Type B pancreatic cell (in vitro differentiated cells): Measurements from ENCODE around the gene GET3. TPM values are rescaled to one million over a fixed set of nuclear protein-coding genes. Genes with fewer than 3 reads are reported as not detected.
A peak's percentile ranks its signal among the peaks of the same experiment; 100 is the strongest.

ENCODE experiments used
- DNase-seq: peaks from one replicate; pipeline ENCODE4 v3.0.0; 2021; ENCODE audit warnings: mixed read lengths; ENCODE audit not compliant: unreplicated experiment; ENCODE audit errors: extremely low spot score
- H3K27ac Mint-ChIP-seq: 2 replicates; pipeline ENCODE4 v1.8.0; 2021; ENCODE audit warnings: mild to moderate bottlenecking, mixed read lengths
- H3K27me3 Mint-ChIP-seq: 2 replicates; pipeline ENCODE4 v1.8.0; 2021; ENCODE audit warnings: mixed read lengths
- H3K36me3 Mint-ChIP-seq: 2 replicates; pipeline ENCODE4 v1.8.0; 2021; ENCODE audit warnings: mixed read lengths
- H3K4me1 Mint-ChIP-seq: one replicate; pipeline ENCODE4 v1.8.0; 2021; ENCODE audit warnings: mixed read lengths; ENCODE audit not compliant: unreplicated experiment
- H3K4me3 Mint-ChIP-seq: 2 replicates; pipeline ENCODE4 v1.8.0; 2021; ENCODE audit warnings: mild to moderate bottlenecking, mixed read lengths
- H3K9me3 Mint-ChIP-seq: 2 replicates; pipeline ENCODE4 v1.8.0; 2021; ENCODE audit warnings: mixed read lengths
- CTCF ChIP-seq: fragments of 200-600 bp; sonication (generic); conservative IDR thresholded peaks from 2 replicates; pipeline ENCODE4 v1.5.0; 2021; ENCODE audit warnings: antibody characterized with exemption, mild to moderate bottlenecking
- total RNA-seq: library from RNA; stranded (reverse); gene quantifications from 2 replicates; pipeline ENCODE4 v1.2.1, GENCODE V29; 2021; ENCODE audit warnings: low replicate concordance

Gene GET3
- total RNA-seq, 1 donor from 2014 or later: 59.6 TPM

- TF ChIP-seq CTCF: peak; percentile 40
- H3K4me3 Mint-ChIP-seq: peak overlapping the region; percentile 98
- H3K9me3 Mint-ChIP-seq: peaks cover 3% of the 10 kb centered on the region
- peaks cover 22% of the 10 kb centered on the region for H3K36me3 Mint-ChIP-seq
- H3K27ac Mint-ChIP-seq: peak overlapping the region; percentile 94
- no peaks in the 10 kb centered on the region for H3K27me3 Mint-ChIP-seq
- peaks cover 26% of the 10 kb centered on the region for H3K4me1 Mint-ChIP-seq
- no peak for DNase-seq
Measured at GRCh38 chr19:12733369-12734214, 3.7 kb upstream of the GET3 start.

- peaks cover 20% of the 10 kb centered on the region for H3K36me3 Mint-ChIP-seq
- H3K4me3 Mint-ChIP-seq: peak overlapping the region; percentile 100
- H3K27ac Mint-ChIP-seq: peak overlapping the region; percentile 98
- peaks cover 3% of the 10 kb centered on the region for H3K9me3 Mint-ChIP-seq
- peaks cover 27% of the 10 kb centered on the region for H3K4me1 Mint-ChIP-seq
- TF ChIP-seq CTCF: no peak
- H3K27me3 Mint-ChIP-seq: no peaks in the 10 kb centered on the region
- DNase-seq: no peak
Measured at GRCh38 chr19:12737835-12738351, 596 bp downstream of the GET3 start.

- Mint-ChIP-seq H3K27ac (no peak overlapping the region), H3K36me3 (peaks cover 26% of the 10 kb centered on the region), H3K27me3 (peaks cover 15% of the 10 kb centered on the region), H3K4me3 (no peak overlapping the region), H3K4me1 (no peaks in the 10 kb centered on the region), H3K9me3 (no peaks in the 10 kb centered on the region)
- no peak for DNase-seq
- TF ChIP-seq CTCF: no peak
Measured at GRCh38 chr19:12745166-12745897, 8.0 kb downstream of the GET3 start.

GRCh38 chr19:12748489-12748888 lies 11.2 kb downstream of the GET3 start:
- peaks cover 20% of the 10 kb centered on the region for H3K36me3 Mint-ChIP-seq
- no peak for TF ChIP-seq CTCF
- peaks cover 43% of the 10 kb centered on the region for H3K27me3 Mint-ChIP-seq
- no peak overlapping the region for H3K4me3 Mint-ChIP-seq
- no peaks in the 10 kb centered on the region for H3K4me1 Mint-ChIP-seq
- no peak for DNase-seq
- H3K27ac Mint-ChIP-seq: peak overlapping the region; percentile 53
- H3K9me3 Mint-ChIP-seq: no peaks in the 10 kb centered on the region

GRCh38 chr19:12749938-12750521 lies 12.7 kb downstream of the GET3 start:
- no peak for TF ChIP-seq CTCF
- no peaks in the 10 kb centered on the region for H3K4me1 Mint-ChIP-seq
- no peaks in the 10 kb centered on the region for H3K9me3 Mint-ChIP-seq
- H3K27me3 Mint-ChIP-seq: peaks cover 43% of the 10 kb centered on the region
- no peak overlapping the region for H3K27ac Mint-ChIP-seq
- DNase-seq: no peak
- peaks cover 15% of the 10 kb centered on the region for H3K36me3 Mint-ChIP-seq
- H3K4me3 Mint-ChIP-seq: no peak overlapping the region
